GM19372 (cell line): Measurements from ENCODE around the gene ZNF571.

ENCODE experiments used
- ATAC-seq: cut with Tn5 transposase; IDR thresholded peaks from one replicate; pipeline ENCODE4 v1.9.1; 2021; ENCODE audit warnings: mild to moderate bottlenecking, low read depth, moderate library complexity; ENCODE audit not compliant: unreplicated experiment

ZNF571 gene

GRCh38 chr19:37594304-37594981, at the start of gene ZNF571, which contains the start of gene ZNF540:
ZNF571 (minus strand) TSS chr19:37594792; CDS start chr19:37586676, 8,116 bp downstream.
ZNF540 (plus strand) TSS chr19:37594876; CDS start chr19:37598448, 3,572 bp downstream.
- ATAC-seq, result peak; percentile 95

- ATAC-seq, result no peak
Measured at GRCh38 chr19:37635076-37636056, 40.8 kb upstream of the ZNF571 start.

- peak; percentile 28 for ATAC-seq
Measured at GRCh38 chr19:37594982-37595382, 390 bp upstream of the ZNF571 start.

GRCh38 chr19:37593996-37594303, 642 bp downstream of the ZNF571 start:
- ATAC-seq, result no peak

GRCh38 chr19:37583340-37583739, 11.3 kb downstream of the ZNF571 start:
- no peak for ATAC-seq

- ATAC-seq, result no peak
Measured at GRCh38 chr19:37572203-37572602, 22.4 kb downstream of the ZNF571 start.

- no peak for ATAC-seq
Measured at GRCh38 chr19:37565370-37565669, 29.3 kb downstream of the ZNF571 start.

- ATAC-seq, result no peak
Measured at GRCh38 chr19:37564624-37565369, 29.8 kb downstream of the ZNF571 start.

- ATAC-seq, result no peak
Measured at GRCh38 chr19:37563518-37563917, 31.1 kb downstream of the ZNF571 start.

- ATAC-seq, result no peak
Measured at GRCh38 chr19:37551129-37551993, 43.2 kb downstream of the ZNF571 start.

GRCh38 chr19:37537391-37537947, 57.1 kb downstream of the ZNF571 start:
- no peak for ATAC-seq

GRCh38 chr19:37519890-37520289, 74.7 kb downstream of the ZNF571 start:
- no peak for ATAC-seq
